H9 (cell line): ENCODE measurements around the gene SGMS2. TPM values are rescaled to one million over a fixed set of nuclear protein-coding genes. Genes with fewer than 3 reads are reported as not detected.

Experiments used
- DNase-seq: peaks from one replicate; pipeline ENCODE4 v3.0.0-alpha.2; 2017
- H2AFZ ChIP-seq: one replicate; pipeline ENCODE4 v1.6.1; 2013; ENCODE audit warnings: mild to moderate bottlenecking, low read length, control low read depth, moderate library complexity
- H2AK5ac ChIP-seq: 2 replicates; pipeline ENCODE4 v1.6.1; 2013; ENCODE audit warnings: low read length, control low read depth, mixed read lengths; ENCODE audit not compliant: insufficient read length
- H2BK120ac ChIP-seq: one replicate; pipeline ENCODE4 v1.6.1; 2013; ENCODE audit warnings: low read depth, mild to moderate bottlenecking, low read length, control low read depth, inconsistent platforms; ENCODE audit not compliant: poor library complexity, severe bottlenecking
- H2BK12ac ChIP-seq: 2 replicates; pipeline ENCODE4 v1.6.1; 2013; ENCODE audit warnings: low read length, control low read depth, mixed read lengths, low read depth; ENCODE audit not compliant: insufficient read length
- H2BK15ac ChIP-seq: 2 replicates; pipeline ENCODE4 v1.6.1; 2013; ENCODE audit warnings: low read depth, low read length, control low read depth
- H2BK20ac ChIP-seq: one replicate; pipeline ENCODE4 v1.6.1; 2013; ENCODE audit warnings: low read depth, mild to moderate bottlenecking, low read length, control low read depth, inconsistent platforms; ENCODE audit not compliant: poor library complexity, severe bottlenecking
- H2BK5ac ChIP-seq: 2 replicates; pipeline ENCODE4 v1.6.1; 2013; ENCODE audit warnings: low read length, control low read depth, mixed read lengths; ENCODE audit not compliant: insufficient read length
- H3K14ac ChIP-seq: 2 replicates; pipeline ENCODE4 v1.6.1; 2013; ENCODE audit warnings: low read length, control low read depth; ENCODE audit not compliant: insufficient read depth
- H3K18ac ChIP-seq: 2 replicates; pipeline ENCODE4 v1.6.1; 2013; ENCODE audit warnings: low read depth, mild to moderate bottlenecking, mixed read lengths, low read length, control low read depth; ENCODE audit not compliant: insufficient read length
- H3K23ac ChIP-seq: 2 replicates; pipeline ENCODE4 v1.6.1; 2013; ENCODE audit warnings: low read length, control low read depth, mixed read lengths, low read depth; ENCODE audit not compliant: insufficient read length
- H3K23me2 ChIP-seq: 2 replicates; pipeline ENCODE4 v1.6.1; 2013; ENCODE audit warnings: low read depth, mild to moderate bottlenecking, mixed read lengths, low read length, control low read depth; ENCODE audit not compliant: insufficient read length, poor library complexity, severe bottlenecking
- H3K27ac ChIP-seq: 2 replicates; pipeline ENCODE4 v1.5.1; 2013; ENCODE audit warnings: low read length, control low read depth, mixed read lengths, low read depth; ENCODE audit not compliant: insufficient read length
- H3K27me3 ChIP-seq: 2 replicates; pipeline ENCODE4 v1.6.1; 2013; ENCODE audit warnings: low read length, control low read depth, inconsistent platforms; ENCODE audit not compliant: insufficient read depth
- H3K4ac ChIP-seq: 2 replicates; pipeline ENCODE4 v1.6.1; 2013; ENCODE audit warnings: low read depth, mild to moderate bottlenecking, control low read depth, inconsistent platforms, low read length, moderate library complexity
- H3K4me1 ChIP-seq: 2 replicates; pipeline ENCODE4 v1.6.1; 2013; ENCODE audit warnings: low read length, control low read depth, inconsistent platforms; ENCODE audit not compliant: insufficient read depth
- H3K4me2 ChIP-seq: 2 replicates; pipeline ENCODE4 v1.6.1; 2013; ENCODE audit warnings: low read length, control low read depth, mixed read lengths; ENCODE audit not compliant: insufficient read length, insufficient read depth
- H3K56ac ChIP-seq: 2 replicates; pipeline ENCODE4 v1.6.1; 2013; ENCODE audit warnings: low read depth, mild to moderate bottlenecking, mixed read lengths, low read length, control low read depth; ENCODE audit not compliant: insufficient read length
- H3K79me1 ChIP-seq: 2 replicates; pipeline ENCODE4 v1.6.1; 2013; ENCODE audit warnings: low read depth, mild to moderate bottlenecking, moderate library complexity, low read length, control low read depth, inconsistent platforms; ENCODE audit not compliant: insufficient read depth, poor library complexity, severe bottlenecking
- H3K79me2 ChIP-seq: 2 replicates; pipeline ENCODE4 v1.6.1; 2013; ENCODE audit warnings: low read length, control low read depth, inconsistent platforms; ENCODE audit not compliant: insufficient read depth
- H3K9ac ChIP-seq: 2 replicates; pipeline ENCODE4 v1.6.1; 2013; ENCODE audit warnings: low read length, control low read depth, mixed read lengths; ENCODE audit not compliant: insufficient read length; ENCODE audit errors: extremely low read depth
- H3K9me3 ChIP-seq: one replicate; pipeline ENCODE4 v1.6.1; 2013; ENCODE audit warnings: low read depth, low read length, inconsistent platforms; ENCODE audit not compliant: control insufficient read depth
- H3T11ph ChIP-seq: one replicate; pipeline ENCODE4 v1.6.1; 2013; ENCODE audit warnings: mild to moderate bottlenecking, low read length, control low read depth, inconsistent platforms
- H4K20me1 ChIP-seq: one replicate; pipeline ENCODE4 v1.6.1; 2013; ENCODE audit not compliant: control insufficient read depth, insufficient read length, insufficient read depth
- H4K5ac ChIP-seq: 2 replicates; pipeline ENCODE4 v1.6.1; 2013; ENCODE audit warnings: low read depth, mild to moderate bottlenecking, mixed read lengths, low read length, control low read depth; ENCODE audit not compliant: insufficient read length
- H4K8ac ChIP-seq: replicated peaks from 2 replicates; pipeline ENCODE4 v1.6.1; 2013; ENCODE audit warnings: low read length, control low read depth, mixed read lengths, low read depth; ENCODE audit not compliant: insufficient read length
- H4K91ac ChIP-seq: 2 replicates; pipeline ENCODE4 v1.6.1; 2013; ENCODE audit warnings: low read depth, mild to moderate bottlenecking, moderate library complexity, mixed read lengths, low read length, control low read depth; ENCODE audit not compliant: insufficient read length
- H3K27ac Mint-ChIP-seq, 3 experiments: 2 replicates in 2 of 3; 3 replicates in 1 of 3; pipeline ENCODE4 v1.8.0; 2020 to 2021; ENCODE audit warnings: mixed read lengths in 3 of 3, mild to moderate bottlenecking in 1 of 3, moderate library complexity in 1 of 3
- H3K27me3 Mint-ChIP-seq: 2 replicates; pipeline ENCODE4 v1.8.0; 2021; ENCODE audit warnings: low read depth, mild to moderate bottlenecking, moderate library complexity, mixed read lengths
- H3K36me3 Mint-ChIP-seq, 3 experiments: 2 replicates in 2 of 3; 3 replicates in 1 of 3; pipeline ENCODE4 v1.8.0; 2020 to 2021; ENCODE audit warnings: low read depth in 3 of 3, mixed read lengths in 3 of 3; ENCODE audit not compliant: insufficient read depth in 1 of 3
- H3K4me1 Mint-ChIP-seq, 2 experiments: 2 replicates each; pipeline ENCODE4 v1.8.0; 2020; ENCODE audit warnings: mixed read lengths in 2 of 2
- H3K4me3 Mint-ChIP-seq, 2 experiments: 2 replicates in 1 of 2; 3 replicates in 1 of 2; pipeline ENCODE4 v1.8.0; 2020 to 2021; ENCODE audit warnings: mild to moderate bottlenecking in 2 of 2, mixed read lengths in 2 of 2, moderate library complexity in 1 of 2
- H3K9me3 Mint-ChIP-seq, 2 experiments: 2 replicates in 1 of 2; 3 replicates in 1 of 2; pipeline ENCODE4 v1.8.0; 2020; ENCODE audit warnings: mild to moderate bottlenecking in 2 of 2, mixed read lengths in 2 of 2, moderate library complexity in 1 of 2
- total RNA-seq: library from RNA; stranded (reverse); gene quantifications from 2 replicates; pipeline ENCODE4 v1.2.1, GENCODE V29; 2021
- TF ChIP-seq, protein P1 (sequence below): fragments of 200-600 bp; sonication (generic); conservative IDR thresholded peaks from 3 replicates; pipeline ENCODE4 v1.8.0; 2021; ENCODE audit warnings: antibody characterized with exemption, mild to moderate bottlenecking

The SGMS2 gene
- total RNA-seq, 1 experiment from 2014 or later, result 9.7 TPM

DNA sequence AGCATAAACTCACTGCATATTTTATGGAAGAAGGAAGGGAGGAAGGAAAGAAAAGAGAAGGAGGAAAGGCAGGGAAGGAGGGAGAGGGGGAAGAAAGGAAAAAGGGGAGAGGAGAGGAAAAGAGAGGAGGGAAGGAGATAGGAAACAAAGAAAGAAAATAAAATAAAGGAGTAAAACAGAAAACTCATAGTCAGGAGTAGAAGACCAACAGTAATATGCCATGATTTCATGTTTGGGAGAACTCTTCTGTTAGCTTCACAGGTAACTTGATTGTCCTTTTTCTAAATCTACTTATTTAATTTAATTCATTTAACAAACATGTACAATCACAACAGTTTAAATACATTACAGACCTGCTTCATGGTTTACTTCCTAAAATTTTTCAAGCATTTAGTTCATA, 46.8 kb upstream of the SGMS2 start:
- TF ChIP-seq, protein P1, sequence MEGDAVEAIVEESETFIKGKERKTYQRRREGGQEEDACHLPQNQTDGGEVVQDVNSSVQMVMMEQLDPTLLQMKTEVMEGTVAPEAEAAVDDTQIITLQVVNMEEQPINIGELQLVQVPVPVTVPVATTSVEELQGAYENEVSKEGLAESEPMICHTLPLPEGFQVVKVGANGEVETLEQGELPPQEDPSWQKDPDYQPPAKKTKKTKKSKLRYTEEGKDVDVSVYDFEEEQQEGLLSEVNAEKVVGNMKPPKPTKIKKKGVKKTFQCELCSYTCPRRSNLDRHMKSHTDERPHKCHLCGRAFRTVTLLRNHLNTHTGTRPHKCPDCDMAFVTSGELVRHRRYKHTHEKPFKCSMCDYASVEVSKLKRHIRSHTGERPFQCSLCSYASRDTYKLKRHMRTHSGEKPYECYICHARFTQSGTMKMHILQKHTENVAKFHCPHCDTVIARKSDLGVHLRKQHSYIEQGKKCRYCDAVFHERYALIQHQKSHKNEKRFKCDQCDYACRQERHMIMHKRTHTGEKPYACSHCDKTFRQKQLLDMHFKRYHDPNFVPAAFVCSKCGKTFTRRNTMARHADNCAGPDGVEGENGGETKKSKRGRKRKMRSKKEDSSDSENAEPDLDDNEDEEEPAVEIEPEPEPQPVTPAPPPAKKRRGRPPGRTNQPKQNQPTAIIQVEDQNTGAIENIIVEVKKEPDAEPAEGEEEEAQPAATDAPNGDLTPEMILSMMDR, result no peak
- Mint-ChIP-seq H3K4me1 (no peaks in the 10 kb centered on the region), H3K27me3 (peaks cover 2% of the 10 kb centered on the region), H3K9me3 (peaks cover 56 to 62% of the 10 kb centered on the region in 2 experiments), H3K36me3 (peaks cover 19 to 69% (median 36%) of the 10 kb centered on the region in 3 experiments), H3K4me3 (no peak overlapping the region), H3K27ac (no peak overlapping the region)
- H3K27me3 ChIP-seq, result no peaks in the 10 kb centered on the region
- no peak overlapping the region for H3T11ph ChIP-seq
- H3K9ac ChIP-seq, result no peak overlapping the region
- H2BK5ac ChIP-seq, result no peak overlapping the region
- H3K18ac ChIP-seq, result no peak overlapping the region
- H2AFZ ChIP-seq, result no peak overlapping the region
- no peak overlapping the region for H3K14ac ChIP-seq
- no peak overlapping the region for H3K23ac ChIP-seq
- no peaks in the 10 kb centered on the region for H3K4me1 ChIP-seq
- H2BK20ac ChIP-seq, result no peak overlapping the region
- no peak overlapping the region for H2BK15ac ChIP-seq
- H4K91ac ChIP-seq, result no peak overlapping the region
- H2BK120ac ChIP-seq, result no peak overlapping the region
- H3K4ac ChIP-seq, result no peak overlapping the region
- no peak for DNase-seq
- H3K79me1 ChIP-seq, result no peaks in the 10 kb centered on the region
- no peaks in the 10 kb centered on the region for H3K23me2 ChIP-seq
- H3K4me2 ChIP-seq, result no peak overlapping the region
- H2BK12ac ChIP-seq, result no peak overlapping the region
- no peak overlapping the region for H3K56ac ChIP-seq
- peaks cover 12% of the 10 kb centered on the region for H3K9me3 ChIP-seq
- no peak overlapping the region for H2AK5ac ChIP-seq
- no peaks in the 10 kb centered on the region for H4K20me1 ChIP-seq
- H4K8ac ChIP-seq, result no peak overlapping the region
- H4K5ac ChIP-seq, result no peak overlapping the region
- no peaks in the 10 kb centered on the region for H3K79me2 ChIP-seq
- no peak overlapping the region for H3K27ac ChIP-seq
